ENCODE data around the gene SNX15.

The SNX15 gene

DNA sequence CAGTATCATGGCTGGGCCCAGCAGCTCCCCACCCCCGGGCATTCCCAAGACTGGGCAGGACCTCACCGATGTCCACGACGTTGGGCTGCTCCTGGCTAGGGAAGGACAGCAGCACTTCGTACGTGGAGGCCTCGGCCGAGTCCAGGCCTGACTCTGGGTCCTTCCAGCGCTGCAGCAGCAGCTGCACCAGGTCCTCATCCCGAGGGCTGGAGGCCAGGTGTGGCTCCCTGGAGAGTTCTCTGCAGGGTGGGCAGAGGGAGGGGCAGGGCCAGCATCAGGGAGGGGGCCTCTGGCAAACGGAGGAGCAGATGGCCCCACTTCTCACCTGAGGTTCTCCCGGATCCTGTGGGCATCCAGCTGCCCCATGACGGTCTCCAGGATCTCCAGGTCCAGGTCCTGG lies 30.8 kb downstream of the SNX15 start:
- DNase-seq (ENCODE audit: low spot score), result no peak

GRCh38 chr11:65058419-65059054 lies 31.3 kb downstream of the SNX15 start, which contains the start of gene NAALADL1:
TSS of gene NAALADL1 (minus strand) at chr11:65058553. CDS start at chr11:65058521, 32 bp downstream.
- DNase-seq (ENCODE audit: low spot score), result no peak

DNA sequence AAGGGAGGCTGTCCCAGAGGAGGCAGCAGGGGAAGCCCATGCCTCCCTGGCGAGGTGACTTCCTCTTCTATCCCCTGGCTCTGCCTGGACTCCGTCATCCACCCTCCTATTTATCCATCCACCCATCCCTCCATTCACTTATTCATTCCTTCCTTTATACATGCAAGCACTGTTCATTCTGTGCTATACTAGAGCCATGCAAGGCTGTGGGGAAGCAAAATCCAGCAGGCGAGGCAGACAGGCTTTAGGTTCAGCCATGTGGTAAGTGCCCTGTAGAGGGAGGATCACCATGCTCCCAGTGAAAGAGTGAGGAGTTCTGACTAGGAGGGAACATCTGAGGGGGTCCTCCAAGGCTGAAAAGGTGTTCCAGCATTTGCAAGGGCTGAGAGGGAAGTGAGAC lies 32.3 kb downstream of the SNX15 start:
- no peak for DNase-seq (ENCODE audit: low spot score)

GRCh38 chr11:65059959-65060824 lies 33.0 kb downstream of the SNX15 start:
- DNase-seq (ENCODE audit: low spot score), result no peak

- no peak for DNase-seq (ENCODE audit: low spot score)
Observed at GRCh38 chr11:65060913-65061408, 33.7 kb downstream of the SNX15 start.

GRCh38 chr11:65063532-65063931 lies 36.3 kb downstream of the SNX15 start:
- DNase-seq (ENCODE audit: low spot score), result no peak

DNA sequence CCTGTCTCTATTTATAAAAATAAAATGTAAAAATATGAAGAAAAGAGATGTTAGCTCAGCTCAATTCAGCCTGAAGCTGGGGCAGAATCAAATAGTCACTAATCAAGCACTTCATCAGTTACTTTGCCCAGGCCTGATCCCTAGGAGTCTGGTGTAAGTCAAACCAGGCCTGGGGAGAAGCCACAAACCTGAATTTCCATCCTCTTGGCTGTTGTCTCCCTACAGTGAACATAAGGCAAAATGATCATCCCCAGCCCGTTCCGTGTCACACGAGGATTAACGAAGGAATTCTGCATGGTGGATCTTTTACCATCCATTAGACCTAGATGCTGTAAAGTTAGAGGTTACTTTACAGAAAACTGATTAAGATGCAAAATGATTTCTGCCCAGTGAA lies 37.6 kb downstream of the SNX15 start:
- no peak for DNase-seq (ENCODE audit: low spot score)

- DNase-seq (ENCODE audit: low spot score), result no peak
Observed at GRCh38 chr11:65065851-65066250, 38.6 kb downstream of the SNX15 start.

- no peak for DNase-seq (ENCODE audit: low spot score)
Observed at GRCh38 chr11:65066315-65066714, 39.1 kb downstream of the SNX15 start.

- DNase-seq (ENCODE audit: low spot score), result no peak
Observed at GRCh38 chr11:65066805-65067291, 39.6 kb downstream of the SNX15 start.

DNA sequence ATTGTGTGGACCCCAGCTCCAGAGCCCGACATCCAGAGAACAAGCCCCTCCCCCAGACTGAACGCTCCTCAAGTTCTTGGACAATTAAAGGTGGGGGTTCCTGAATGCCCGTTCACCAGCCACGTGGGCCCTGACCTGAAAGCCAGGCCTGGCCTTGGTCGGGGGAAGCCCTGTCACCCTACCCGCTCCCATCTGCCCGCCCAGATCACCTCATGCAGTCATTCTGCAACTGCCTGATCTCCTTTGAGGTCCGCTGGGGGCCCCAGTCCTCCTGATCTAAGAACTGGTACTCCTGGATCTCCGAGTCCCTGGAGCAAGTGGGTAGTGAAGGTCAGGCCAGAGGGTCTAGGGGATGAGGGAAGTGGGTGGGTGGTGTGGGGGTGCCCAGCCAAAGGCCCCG lies 40.2 kb downstream of the SNX15 start:
- no peak for DNase-seq (ENCODE audit: low spot score)

GRCh38 chr11:65069217-65069616 lies 42.0 kb downstream of the SNX15 start:
- DNase-seq (ENCODE audit: low spot score), result no peak

DNA sequence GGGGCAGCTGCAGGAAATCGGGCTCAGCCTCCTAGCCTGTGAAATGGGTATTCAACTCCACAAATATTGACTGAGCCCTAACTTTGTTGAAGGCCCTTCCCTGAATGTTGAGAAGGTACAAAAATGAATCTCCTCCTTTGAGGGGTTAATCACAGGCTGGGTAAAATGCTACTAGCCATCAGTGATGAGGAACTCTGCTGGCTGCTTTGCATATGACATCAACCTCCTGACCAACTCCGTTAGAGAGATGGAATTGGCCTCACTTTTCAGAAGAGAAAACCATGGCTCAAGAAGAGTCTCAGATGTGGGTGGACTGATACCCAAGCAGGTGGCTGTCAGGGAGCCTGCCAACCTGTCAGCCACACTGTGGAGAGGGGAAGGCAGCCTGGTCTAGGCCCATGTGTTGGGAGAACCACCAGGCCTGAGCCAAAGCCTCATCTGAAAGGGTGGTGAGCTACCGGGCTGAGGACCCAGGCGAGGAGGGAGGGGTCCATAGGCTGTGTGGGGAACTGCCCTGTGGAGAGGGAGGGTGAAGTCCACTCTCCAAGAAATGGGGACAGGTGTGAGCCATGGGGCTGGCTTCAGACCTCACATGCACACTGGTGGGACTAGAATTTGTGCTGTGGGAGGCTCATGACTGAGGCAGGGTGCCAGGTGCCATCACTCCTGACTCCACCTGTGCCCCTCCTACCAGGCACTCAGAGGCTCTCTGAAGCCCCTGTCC lies 44.8 kb downstream of the SNX15 start:
- DNase-seq (ENCODE audit: low spot score), result no peak

DNA sequence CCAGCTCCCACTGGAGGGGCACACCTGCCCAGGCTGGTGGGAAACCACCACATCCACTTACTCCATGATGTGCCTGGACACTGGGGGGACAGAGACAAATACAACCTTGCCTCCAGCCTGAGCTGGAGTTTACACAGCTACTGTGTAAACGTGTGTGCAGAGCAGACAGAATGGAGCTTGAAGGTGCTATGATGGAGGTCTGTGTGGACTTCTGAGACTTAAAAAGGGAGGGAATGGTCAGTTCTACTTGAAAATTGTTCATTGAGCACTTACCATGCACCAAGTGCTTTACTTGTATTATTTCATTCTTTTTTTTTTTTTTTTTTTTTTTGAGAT lies 45.4 kb downstream of the SNX15 start:
- DNase-seq (ENCODE audit: low spot score), result no peak

GRCh38 chr11:65077451-65077850 lies 50.2 kb downstream of the SNX15 start:
- DNase-seq (ENCODE audit: low spot score), result no peak

DNA sequence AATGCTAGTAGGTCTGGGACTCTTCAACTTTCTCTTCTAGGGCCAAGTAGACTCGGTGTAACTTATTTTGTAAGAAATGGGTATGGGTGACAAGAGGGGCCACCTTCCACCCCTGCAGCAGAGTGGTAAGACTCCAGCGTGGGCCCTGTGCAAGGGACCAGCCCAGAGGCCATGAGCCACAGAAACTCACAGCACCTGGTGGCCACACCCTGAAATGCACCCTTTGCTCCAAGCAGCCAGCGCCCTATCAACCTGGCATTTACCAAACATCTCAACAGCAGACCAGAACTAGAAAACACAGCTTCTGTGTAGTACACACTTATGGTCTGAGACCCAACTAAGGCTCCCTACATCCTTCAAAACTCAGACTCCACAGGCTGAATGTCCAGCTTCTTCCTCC lies 50.9 kb downstream of the SNX15 start:
- no peak for DNase-seq (ENCODE audit: low spot score)

DNA sequence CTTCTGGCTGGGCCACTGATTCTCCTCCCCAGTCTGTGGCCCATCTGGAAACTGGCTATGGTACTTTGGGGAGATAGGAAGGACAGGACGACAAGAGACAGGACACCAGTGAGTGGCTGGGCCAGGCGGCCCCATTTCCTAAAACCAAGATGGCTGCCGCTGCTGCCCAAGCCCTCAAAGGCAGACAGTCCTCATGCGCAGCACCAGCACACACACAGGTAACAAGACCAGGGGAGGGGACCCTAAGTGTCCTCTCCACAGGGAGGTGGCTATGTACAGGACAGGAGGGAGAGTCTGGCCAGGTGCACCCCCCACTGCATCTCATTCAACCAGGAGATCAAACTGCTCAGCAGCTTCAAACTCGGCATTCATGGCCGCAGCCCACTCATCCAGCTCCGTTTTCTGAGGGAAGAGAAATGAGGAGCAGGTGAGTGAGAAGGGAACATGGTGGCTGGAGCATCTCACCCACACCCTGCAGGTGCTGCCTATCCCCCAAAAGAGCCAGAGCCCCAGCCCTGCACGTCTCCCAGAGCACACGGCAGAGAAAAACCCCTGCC lies 51.6 kb downstream of the SNX15 start:
- no peak for DNase-seq (ENCODE audit: low spot score)

- DNase-seq (ENCODE audit: low spot score), result no peak
Observed at GRCh38 chr11:65083134-65083833, 56.0 kb downstream of the SNX15 start.

GRCh38 chr11:65083834-65084597 lies 56.8 kb downstream of the SNX15 start, which contains the start of the genes CDCA5 and ZFPL1:
TSS of gene CDCA5 (minus strand) at chr11:65084040. CDS start at chr11:65083978, 62 bp downstream.
TSS of gene ZFPL1 (plus strand) at chr11:65084222. CDS start at chr11:65084699, 477 bp downstream.
- DNase-seq (ENCODE audit: low spot score), result peak; percentile 96

- DNase-seq (ENCODE audit: low spot score), result no peak
Observed at GRCh38 chr11:65084598-65085375, 57.5 kb downstream of the SNX15 start.

Measured in COLO829 (cell line).